Gastrocnemius medialis (tissue), 4 donors: ENCODE results near the gene DIAPH1.

ENCODE experiments used
- POLR2A ChIP-seq, 2 donors: fragments of 450-650 bp; IDR thresholded peaks; one replicate each; pipeline ENCODE4 v1.6.1; 2017; ENCODE audit warnings: antibody characterized with exemption in 2 of 2, mild to moderate bottlenecking in 2 of 2, moderate library complexity in 2 of 2
- TF ChIP-seq, protein P1 (sequence below), 5 experiments: fragments of 450-650 bp in 3 of 5; fragments of 200-600 bp in 2 of 5; sonication (generic) in 2 of 5; IDR thresholded peaks in 4 of 5; conservative IDR thresholded peaks in 1 of 5; 1 replicate in 4 of 5; 2 replicates in 1 of 5; pipeline ENCODE4 v1.5.1; 2016 to 2019; ENCODE audit warnings: antibody characterized with exemption in 5 of 5, mild to moderate bottlenecking in 3 of 5, moderate library complexity in 3 of 5

DNA sequence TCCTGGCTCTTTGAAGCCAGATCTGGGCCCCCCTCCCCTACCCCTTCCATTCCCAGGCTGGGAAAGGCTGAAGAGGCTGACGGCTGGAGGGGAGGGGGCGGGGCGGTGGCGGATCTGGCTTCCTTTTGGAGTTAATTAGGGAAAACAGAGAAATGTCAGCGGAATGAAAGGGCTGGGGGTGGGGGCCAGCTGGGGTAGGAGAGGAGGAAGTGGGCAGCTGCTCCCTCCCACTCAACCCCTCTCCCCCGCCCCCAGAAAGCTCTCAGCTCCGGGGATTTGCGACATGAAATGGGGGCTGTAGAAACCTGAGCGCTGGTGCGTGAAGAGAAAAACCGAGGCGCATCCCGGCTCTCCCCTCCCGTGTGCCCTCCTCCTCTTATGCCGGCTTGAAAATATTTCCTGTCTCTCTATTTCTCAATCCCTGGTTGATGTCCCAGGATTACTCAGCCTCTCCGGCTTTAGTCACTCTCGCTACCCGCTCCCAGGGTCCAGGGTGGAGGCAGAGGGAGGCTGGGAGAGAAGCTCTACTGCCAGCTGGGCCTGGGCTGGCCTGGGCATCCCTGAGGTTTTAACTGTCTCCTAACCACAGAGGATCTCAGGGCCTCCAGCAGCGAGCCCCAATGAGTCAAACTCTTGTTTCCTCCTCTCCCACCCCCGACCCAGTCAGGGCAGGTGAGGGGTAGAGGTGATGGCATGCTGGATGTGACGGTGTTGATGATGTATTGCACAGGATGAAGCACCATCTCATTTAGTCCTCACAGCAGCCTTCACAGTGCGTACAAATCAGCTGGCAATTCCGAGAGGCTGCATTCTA lies 109.8 kb downstream of the DIAPH1 start:
- TF ChIP-seq, protein P1, sequence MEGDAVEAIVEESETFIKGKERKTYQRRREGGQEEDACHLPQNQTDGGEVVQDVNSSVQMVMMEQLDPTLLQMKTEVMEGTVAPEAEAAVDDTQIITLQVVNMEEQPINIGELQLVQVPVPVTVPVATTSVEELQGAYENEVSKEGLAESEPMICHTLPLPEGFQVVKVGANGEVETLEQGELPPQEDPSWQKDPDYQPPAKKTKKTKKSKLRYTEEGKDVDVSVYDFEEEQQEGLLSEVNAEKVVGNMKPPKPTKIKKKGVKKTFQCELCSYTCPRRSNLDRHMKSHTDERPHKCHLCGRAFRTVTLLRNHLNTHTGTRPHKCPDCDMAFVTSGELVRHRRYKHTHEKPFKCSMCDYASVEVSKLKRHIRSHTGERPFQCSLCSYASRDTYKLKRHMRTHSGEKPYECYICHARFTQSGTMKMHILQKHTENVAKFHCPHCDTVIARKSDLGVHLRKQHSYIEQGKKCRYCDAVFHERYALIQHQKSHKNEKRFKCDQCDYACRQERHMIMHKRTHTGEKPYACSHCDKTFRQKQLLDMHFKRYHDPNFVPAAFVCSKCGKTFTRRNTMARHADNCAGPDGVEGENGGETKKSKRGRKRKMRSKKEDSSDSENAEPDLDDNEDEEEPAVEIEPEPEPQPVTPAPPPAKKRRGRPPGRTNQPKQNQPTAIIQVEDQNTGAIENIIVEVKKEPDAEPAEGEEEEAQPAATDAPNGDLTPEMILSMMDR (IDR thresholded peaks at IDR 0.05 in 4 of 5, conservative IDR thresholded peaks at IDR 0.05 in 1 of 5): no peak
- peak; percentile 36 to 47 for TF ChIP-seq POLR2A (IDR thresholded peaks at IDR 0.05)
